Measurements from ENCODE around the gene SRGAP1. TPM values are rescaled to one million over a fixed set of nuclear protein-coding genes. Genes with fewer than 3 reads are reported as not detected.

Gene SRGAP1
- total RNA-seq, 1 experiment from 2014 or later, result 26.8 TPM

- in situ Hi-C loops (cut with HindIII; ENCODE audit: low pct_unique_long_range_greater_than_20kb, low sequenced_read_pairs) (no loop called here), intact Hi-C loops (cut with micrococcal nuclease; ENCODE audit: unreplicated experiment) (loop anchor here (5.0 kb wide), 1 partner anchor 339 kb away; the partner anchor contains the start of gene SRGAP1)
- TF ChIP-seq TCF7L2 (IDR thresholded peaks at IDR 0.05; ENCODE audit: low read depth, low read length) (no peak), CTCF (IDR thresholded peaks at IDR 0.05) (no peak), POLR2AphosphoS5 (IDR thresholded peaks at IDR 0.05; ENCODE audit: low read depth, low read length) (no peak), REST (IDR thresholded peaks at IDR 0.05; ENCODE audit: insufficient read depth in 1 of 2, low read depth in 2 of 2, low read length in 1 of 2) (no peak), SIN3A (IDR thresholded peaks at IDR 0.05; ENCODE audit: borderline replicate concordance, insufficient read depth, low read depth, low read length) (no peak)
These were observed 336.5 kb downstream of the SRGAP1 start for GRCh38 chr12:64180951-64181350.

GRCh38 chr12:64181430-64182291 is 337.2 kb downstream of the SRGAP1 start:
- BruUV-seq (replicated peaks), result no TSS peak
- in situ Hi-C loops (cut with HindIII; ENCODE audit: low pct_unique_long_range_greater_than_20kb, low sequenced_read_pairs) (no loop called here), intact Hi-C loops (cut with micrococcal nuclease; ENCODE audit: unreplicated experiment) (loop anchor here (5.0 kb wide), 1 partner anchor 339 kb away; the partner anchor contains the start of gene SRGAP1)
- ATAC-seq (peak; percentile 96), DNase-seq (ENCODE audit: low read depth, low spot score) (peak; percentile 93)
- CTCF ChIA-PET, result interaction anchor here (0.6 to 1.2 kb wide), 6 partner anchors 31 to 342 kb away, joined by 3 to 7 read pairs (median 4); no protein-coding TSS in a partner anchor
- Histone ChIP-seq H3K27me3 (ENCODE audit: control insufficient read depth, insufficient read depth, low read length) (no peaks in the 10 kb centered on the region), H3K9me3 (ENCODE audit: control insufficient read depth, insufficient read depth, low read depth, low read length) (peaks cover 8% of the 10 kb centered on the region; the same call in 1 of the 2 replicates), H3K27ac (ENCODE audit: low read length) (peak overlapping the region; percentile 86), H3K4me3 (ENCODE audit: low read depth in 2 of 2, low read length in 2 of 2) (peak overlapping the region in 1 of 2 experiments; percentile 2; a peak in 1 of 4 replicates), H3K4me1 (ENCODE audit: control insufficient read depth, insufficient read depth, low read length) (peaks cover 19% of the 10 kb centered on the region), H3K36me3 (ENCODE audit: control insufficient read depth, insufficient read depth, low read length) (no peaks in the 10 kb centered on the region)
- POLR2A ChIA-PET, result interaction anchor here (0.5 kb wide), 1 partner anchor 232 kb away, joined by 10 read pairs; no protein-coding TSS in a partner anchor
- TF ChIP-seq CTCF (IDR thresholded peaks at IDR 0.05) (peak; percentile 80), POLR2AphosphoS5 (IDR thresholded peaks at IDR 0.05; ENCODE audit: low read depth, low read length) (peak; percentile 34; the same call in 1 of the 2 replicates), REST (IDR thresholded peaks at IDR 0.05; ENCODE audit: insufficient read depth in 1 of 2, low read depth in 2 of 2, low read length in 1 of 2) (no peak), SIN3A (IDR thresholded peaks at IDR 0.05; ENCODE audit: borderline replicate concordance, insufficient read depth, low read depth, low read length) (no peak)

More at GRCh38 chr12:64180951-64181350, 336.5 kb downstream of the SRGAP1 start:
- DNase-seq (ENCODE audit: low read depth, low spot score) (peak; percentile 39), ATAC-seq (peak; percentile 74)
- no peaks in the 10 kb centered on the region for H3K27me3 ChIP-seq (ENCODE audit: control insufficient read depth, insufficient read depth, low read length)
- TSS peak; percentile 87 for BruUV-seq (replicated peaks)
- H3K9me3 ChIP-seq (ENCODE audit: control insufficient read depth, insufficient read depth, low read depth, low read length), result peaks cover 8% of the 10 kb centered on the region; the same call in 1 of the 2 replicates
- CTCF ChIA-PET, result interaction anchor here (0.6 to 1.0 kb wide), 4 partner anchors 269 to 342 kb away, joined by 3 to 4 read pairs (median 4); no protein-coding TSS in a partner anchor
- POLR2A ChIA-PET, result no interaction called here
- H3K36me3 ChIP-seq (ENCODE audit: control insufficient read depth, insufficient read depth, low read length), result no peaks in the 10 kb centered on the region
- H3K4me1 ChIP-seq (ENCODE audit: control insufficient read depth, insufficient read depth, low read length), result peaks cover 19% of the 10 kb centered on the region
- H3K27ac ChIP-seq (ENCODE audit: low read length), result peak overlapping the region; percentile 86
- H3K4me3 ChIP-seq (ENCODE audit: low read depth in 2 of 2, low read length in 2 of 2), result peak overlapping the region in 1 of 2 experiments; percentile 2; a peak in 1 of 4 replicates
